GM21528 (cell line): ENCODE data around the gene STX12.
"Not testable (repeated sequence)": the region's sequence is repeated elsewhere in the genome, so short reads cannot be mapped to it uniquely, and the experiment has no call there.

Experiments
- ATAC-seq: cut with Tn5 transposase; IDR thresholded peaks from one replicate; pipeline ENCODE4 v1.9.1; 2021; ENCODE audit warnings: mild to moderate bottlenecking, moderate library complexity; ENCODE audit not compliant: unreplicated experiment, low FRiP score

The STX12 gene

DNA sequence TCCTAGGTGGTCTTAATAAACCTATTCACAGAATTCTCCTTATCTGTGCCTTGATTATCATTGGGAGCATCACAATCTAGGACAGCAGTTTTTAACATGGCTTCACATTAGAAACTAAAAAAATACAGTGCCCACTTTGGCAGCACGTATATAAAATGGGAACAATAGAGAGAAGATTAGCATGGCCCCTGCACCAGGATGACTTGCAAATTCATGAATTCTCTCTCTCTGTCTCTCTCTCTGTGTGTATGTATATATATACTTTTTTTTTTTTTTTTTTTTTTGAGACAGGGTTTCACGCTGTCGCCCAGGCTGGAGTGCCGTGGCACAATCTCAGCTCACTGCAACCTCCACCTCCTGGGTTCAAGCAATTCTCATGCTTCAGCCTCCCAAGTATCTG is 51.4 kb downstream of the STX12 start:
- ATAC-seq = no peak

DNA sequence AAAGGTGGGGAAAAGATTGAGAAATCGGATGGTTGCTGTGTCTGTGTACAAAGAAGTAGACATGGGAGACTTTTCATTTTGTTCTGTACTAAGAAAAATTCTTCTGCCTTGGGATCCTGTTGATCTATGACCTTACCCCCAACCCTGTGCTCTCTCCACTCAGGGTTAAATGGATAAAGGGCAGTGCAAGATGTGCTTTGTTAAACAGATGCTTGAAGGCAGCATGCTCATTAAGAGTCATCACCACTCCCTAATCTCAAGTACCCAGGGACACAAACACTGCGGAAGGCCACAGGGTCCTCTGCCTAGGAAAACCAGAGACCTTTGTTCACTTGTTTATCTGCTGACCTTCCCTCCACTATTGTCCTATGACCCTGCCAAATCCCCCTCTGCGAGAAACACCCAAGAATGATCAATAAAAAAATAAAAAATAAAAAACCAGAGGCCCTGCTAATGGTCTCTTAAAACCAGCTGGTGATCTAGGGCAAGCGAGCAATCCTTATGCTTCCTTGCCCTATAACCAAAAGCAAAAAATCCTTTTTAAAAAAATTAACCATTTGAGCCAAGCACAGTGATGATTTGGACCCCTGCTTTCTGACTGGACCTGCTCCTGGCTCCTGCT is 56.4 kb downstream of the STX12 start:
- not testable (repeated sequence) for ATAC-seq

DNA sequence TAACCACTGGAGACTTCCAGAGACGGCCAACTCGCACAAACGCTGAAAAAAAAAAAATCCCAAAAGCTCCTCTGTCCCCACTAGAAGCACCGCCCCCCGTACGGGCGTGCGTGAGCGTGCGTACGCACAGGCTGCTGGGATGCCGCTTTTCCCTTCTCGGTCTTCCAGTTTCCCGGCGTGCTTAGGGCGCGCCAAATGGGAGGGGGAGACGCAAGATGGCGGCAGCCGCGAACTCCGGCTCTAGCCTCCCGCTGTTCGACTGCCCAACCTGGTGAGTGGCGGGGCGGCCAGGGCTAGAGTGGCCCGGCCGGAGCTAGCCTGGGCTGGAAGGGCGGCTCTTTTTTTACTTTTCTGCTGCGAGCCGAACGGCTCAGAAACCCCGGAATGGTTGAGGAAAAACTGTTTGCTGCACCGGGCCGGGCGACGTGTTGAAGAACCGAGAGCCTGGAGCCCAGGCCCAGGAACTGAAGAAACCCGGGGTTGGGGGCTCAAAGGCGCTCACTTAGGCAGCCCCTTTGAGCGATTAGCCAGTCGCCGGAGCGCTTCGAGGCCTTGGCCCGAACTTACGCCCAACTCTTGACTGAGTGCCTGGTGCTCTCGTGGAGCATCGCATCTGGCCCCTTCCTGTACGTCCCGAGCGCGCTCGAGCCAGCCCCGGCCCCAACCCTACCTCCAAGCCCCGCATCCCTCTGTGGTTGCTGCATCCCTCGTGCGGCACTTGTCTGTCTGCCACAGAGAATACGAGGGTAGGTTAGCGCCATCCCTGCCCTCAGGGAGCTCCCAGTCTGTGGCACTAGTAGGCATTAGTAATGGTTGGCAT is 57.8 kb downstream of the STX12 start, which contains the start of gene PPP1R8:
Gene PPP1R8 (plus strand): TSS at position 162 of the 820 bp plus-strand sequence. CDS start 54 bp downstream, at position 216.
- peak; percentile 83 for ATAC-seq

GRCh38 chr1:27831568-27832410 is 58.8 kb downstream of the STX12 start:
- ATAC-seq = no peak

GRCh38 chr1:27832762-27833161 is 59.7 kb downstream of the STX12 start:
- ATAC-seq = no peak

GRCh38 chr1:27833470-27833869 is 60.5 kb downstream of the STX12 start:
- ATAC-seq = no peak

GRCh38 chr1:27835046-27835445 is 62.0 kb downstream of the STX12 start:
- ATAC-seq = no peak

DNA sequence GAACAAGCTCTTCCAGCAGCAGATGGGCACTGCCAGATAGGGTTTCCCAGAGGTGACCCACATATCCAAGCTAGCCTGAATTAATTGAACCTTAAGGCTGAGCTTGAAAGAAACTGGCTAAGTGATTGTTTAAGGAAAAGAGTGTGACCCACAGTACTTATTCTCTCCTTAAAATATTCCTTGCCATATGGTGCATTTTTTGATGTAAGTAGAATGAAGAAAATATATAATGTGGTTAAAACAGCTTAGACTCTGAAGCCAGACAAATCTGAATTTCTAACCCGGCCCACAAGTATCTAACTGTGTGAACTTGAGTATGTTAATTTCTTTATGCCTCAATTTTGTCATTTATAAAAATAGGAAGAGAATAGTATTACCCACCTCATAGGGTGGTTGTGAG is 62.5 kb downstream of the STX12 start:
- ATAC-seq = no peak

DNA sequence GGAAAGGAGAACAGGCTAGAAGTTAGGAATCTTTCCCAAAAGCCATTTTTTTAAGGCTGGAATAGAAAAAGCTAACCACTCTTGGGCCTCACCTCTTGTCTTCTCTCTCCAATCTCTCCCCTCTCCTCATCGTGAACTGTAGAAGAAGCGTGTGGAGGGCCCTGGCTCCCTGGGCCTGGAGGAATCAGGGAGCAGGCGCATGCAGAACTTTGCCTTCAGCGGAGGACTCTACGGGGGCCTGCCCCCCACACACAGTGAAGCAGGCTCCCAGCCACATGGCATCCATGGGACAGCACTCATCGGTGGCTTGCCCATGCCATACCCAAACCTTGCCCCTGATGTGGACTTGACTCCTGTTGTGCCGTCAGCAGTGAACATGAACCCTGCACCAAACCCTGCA is 76.9 kb downstream of the STX12 start:
- no peak for ATAC-seq

DNA sequence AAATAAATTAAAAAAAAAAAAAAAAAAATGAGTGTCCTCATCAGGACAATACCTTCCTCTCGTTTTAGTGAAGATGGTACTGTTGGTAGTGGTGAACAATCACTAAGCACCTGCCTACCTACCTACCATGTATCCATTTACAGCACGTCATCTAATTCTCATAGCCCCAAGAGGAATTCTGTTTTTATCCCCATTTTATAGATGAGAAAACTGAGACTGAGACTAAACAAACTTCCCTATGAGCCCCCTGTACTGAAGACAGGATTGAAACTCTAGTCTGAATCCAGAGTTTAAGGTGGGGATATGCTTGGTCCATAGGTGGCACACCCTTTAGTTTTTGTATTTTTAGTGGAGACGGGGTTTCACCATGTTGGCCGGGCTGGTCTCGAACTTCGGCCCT is 82.1 kb downstream of the STX12 start:
- no peak for ATAC-seq

- ATAC-seq = no peak
Measured at GRCh38 chr1:27856561-27857343, 83.7 kb downstream of the STX12 start.

DNA sequence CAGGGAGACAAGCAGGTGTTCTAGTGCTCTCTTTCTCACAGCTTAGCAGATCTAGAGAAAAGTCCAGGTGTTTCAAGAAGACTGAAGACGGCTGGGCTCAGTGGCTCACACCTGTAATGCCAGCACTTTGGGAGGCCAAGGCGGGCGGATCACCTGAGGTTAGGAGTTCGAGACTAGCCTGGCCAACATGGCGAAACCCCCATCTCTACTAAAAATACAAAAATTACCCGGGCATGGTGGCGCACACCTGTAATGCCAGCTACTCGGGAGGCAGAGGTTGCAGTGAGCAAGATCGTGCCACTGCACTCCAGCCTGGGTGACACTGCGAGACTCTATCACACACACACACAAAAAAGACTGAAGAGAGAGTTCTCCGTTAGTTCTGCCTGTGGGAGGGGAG is 84.5 kb downstream of the STX12 start:
- not testable (repeated sequence) for ATAC-seq

DNA sequence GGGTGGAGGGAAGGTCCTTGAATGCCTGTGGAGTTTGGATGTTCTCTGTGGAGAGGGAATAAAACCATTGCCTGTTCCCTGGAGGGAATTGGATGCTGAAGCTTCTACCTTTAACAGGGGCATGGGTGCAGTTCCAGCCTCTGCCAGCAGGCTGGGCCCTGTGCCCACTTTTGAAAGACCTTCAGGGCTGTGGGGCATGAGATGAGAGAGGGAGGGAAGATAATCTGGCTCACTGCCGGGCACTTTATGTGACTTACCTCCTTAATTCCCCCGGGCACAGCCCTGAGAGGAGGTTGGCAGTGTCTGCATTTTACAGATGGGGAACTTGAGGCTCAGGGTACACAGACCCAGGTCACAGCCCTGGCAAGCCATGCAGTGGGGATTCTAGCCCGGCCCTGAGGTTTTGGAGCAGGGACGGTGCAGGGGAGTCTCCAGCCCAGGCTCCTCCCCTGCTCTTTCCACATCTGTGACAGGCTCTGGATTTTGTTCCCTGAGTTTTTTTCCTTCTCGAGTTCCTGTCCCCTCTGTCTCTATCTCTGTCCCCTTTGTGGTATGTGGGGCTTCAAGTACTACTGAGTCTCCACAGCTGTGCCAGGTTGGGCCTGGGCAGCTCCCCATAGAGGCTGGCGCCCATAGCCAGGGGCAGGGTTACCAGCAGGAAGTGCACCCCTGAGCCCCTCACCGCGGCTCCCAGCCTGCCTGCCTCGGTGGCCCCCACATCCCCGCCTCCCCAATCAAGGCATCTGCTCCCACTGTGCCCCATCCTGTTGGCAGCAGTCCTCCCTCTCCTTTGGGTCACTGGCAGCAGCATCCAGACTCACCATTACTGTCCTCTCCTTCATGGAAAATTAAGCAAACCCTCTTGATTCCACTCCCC is 85.3 kb downstream of the STX12 start:
- ATAC-seq = no peak

DNA sequence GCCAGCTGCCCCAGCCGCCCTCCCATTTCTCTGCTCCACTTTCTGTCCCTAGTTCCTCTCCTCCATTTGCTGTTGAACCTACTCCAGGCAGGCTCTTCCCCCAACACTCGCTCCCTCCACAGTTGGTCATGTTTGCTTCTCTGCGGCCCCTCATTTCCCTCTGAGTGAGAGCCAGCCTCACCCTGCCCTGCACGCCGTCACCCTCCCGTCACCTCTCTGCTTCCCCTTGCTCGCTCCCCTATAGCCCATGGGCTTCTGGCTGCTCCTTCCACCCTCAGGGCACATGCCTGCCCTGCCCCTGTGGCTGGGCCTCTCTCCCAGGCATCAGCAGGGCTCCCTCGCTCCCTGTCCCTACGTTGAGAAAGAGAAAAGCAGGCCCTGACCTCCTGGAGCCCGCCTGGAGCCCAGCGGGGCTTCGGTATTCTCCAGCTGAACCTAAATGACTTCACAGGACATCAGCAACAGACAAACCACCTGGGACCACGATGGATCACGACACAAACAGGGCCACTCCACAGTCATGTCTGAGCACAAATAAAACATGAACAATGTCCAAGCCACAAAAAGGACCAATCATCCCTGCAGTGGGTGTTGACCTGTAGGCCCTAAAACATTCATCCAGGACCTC is 86.0 kb downstream of the STX12 start:
- ATAC-seq = no peak

DNA sequence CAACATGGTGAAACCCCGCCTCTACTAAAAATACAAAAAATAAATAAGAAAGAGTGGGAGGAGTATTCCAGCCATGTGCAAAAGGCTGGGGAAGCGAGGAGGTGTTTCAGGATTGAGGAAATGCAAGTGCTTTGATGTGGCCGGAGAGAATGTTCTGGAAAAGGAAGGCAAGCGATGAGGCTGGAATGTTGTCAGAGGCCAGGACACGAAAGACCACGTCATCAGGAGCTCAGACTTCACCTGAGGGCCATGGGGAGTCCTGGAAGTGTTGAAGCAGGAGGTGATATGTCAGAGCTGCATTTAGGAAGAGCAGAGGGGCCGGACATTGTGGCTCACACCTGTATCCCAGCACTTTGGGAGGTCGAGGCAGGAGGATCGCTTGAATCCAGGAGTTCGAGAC is 88.4 kb downstream of the STX12 start:
- no peak for ATAC-seq

- no peak for ATAC-seq
Measured at GRCh38 chr1:27862004-27862403, 89.0 kb downstream of the STX12 start.

DNA sequence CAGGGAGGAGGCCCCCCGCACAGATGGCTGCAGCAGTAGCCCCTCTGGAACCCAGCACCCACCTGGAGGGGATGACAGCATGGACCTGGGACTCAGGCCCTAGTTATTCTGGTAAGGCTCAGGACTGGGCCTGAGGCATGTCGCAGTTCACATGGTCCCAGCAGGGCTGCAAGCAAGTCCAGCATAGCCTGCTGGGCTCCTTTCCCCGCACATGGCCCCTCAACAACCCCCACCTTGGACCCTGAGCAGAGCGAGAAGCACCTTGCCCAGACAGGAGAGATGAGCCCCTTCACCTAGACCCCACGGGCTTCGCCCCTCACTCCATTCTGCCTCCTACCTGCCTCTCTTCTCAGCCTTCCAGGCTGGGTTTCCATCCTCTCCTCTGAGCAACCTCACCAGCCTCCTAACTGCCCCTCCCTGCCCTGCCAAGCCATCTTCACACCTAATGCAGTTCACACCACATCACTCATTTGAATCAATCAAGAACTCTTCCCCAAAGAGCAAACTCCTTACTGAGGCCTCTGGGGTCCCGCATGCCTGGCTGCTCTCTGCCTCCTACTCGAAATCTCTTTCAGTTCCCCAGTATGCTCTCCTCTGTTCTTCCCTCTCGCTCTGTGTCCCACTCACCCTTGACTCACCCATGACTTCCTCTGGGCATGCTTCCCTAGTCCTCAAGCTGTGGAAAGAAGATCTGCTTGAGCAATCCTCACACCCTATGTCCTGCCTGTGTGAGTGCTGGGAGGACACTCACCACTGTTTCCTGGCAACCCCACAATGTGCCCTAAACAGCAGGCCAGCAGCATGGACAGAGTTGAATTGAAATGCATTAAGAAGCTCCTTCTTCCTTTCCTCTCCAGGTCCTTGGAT is 89.9 kb downstream of the STX12 start:
- no peak for ATAC-seq

GRCh38 chr1:27863538-27863915 is 90.5 kb downstream of the STX12 start:
- no peak for ATAC-seq
